K562 (cell line): ENCODE results near the gene STRIP1.

Experiments
- HIVEP1 ChIP-seq: fragments of 250-450 bp; sonication (Bioruptor Pico); IDR thresholded peaks from 2 replicates; pipeline ENCODE4 v1.4.0; 2020; ENCODE audit warnings: mild to moderate bottlenecking
- RAD21 ChIP-seq, 2 experiments: fragments of 250-450 bp in 1 of 2; fragments of 450-650 bp in 1 of 2; sonication (Bioruptor Pico) in 1 of 2; formaldehyde crosslinking in 1 of 2; IDR thresholded peaks in 1 of 2; conservative IDR thresholded peaks in 1 of 2; 2 replicates each; pipeline versions ENCODE4 v1.4.0 to v1.8.0; 2020 to 2022; ENCODE audit warnings: mild to moderate bottlenecking in 2 of 2, moderate library complexity in 1 of 2

- no peak for TF ChIP-seq RAD21 (CRISPR knock-in tag; conservative IDR thresholded peaks at IDR 0.05 in 1 of 2, IDR thresholded peaks at IDR 0.05 in 1 of 2)
- no peak for TF ChIP-seq HIVEP1
Observed at GRCh38 chr1:110049801-110050601, 15.6 kb downstream of the STRIP1 start.
